ENCODE results near the gene EIF3K.

The EIF3K gene

DNA sequence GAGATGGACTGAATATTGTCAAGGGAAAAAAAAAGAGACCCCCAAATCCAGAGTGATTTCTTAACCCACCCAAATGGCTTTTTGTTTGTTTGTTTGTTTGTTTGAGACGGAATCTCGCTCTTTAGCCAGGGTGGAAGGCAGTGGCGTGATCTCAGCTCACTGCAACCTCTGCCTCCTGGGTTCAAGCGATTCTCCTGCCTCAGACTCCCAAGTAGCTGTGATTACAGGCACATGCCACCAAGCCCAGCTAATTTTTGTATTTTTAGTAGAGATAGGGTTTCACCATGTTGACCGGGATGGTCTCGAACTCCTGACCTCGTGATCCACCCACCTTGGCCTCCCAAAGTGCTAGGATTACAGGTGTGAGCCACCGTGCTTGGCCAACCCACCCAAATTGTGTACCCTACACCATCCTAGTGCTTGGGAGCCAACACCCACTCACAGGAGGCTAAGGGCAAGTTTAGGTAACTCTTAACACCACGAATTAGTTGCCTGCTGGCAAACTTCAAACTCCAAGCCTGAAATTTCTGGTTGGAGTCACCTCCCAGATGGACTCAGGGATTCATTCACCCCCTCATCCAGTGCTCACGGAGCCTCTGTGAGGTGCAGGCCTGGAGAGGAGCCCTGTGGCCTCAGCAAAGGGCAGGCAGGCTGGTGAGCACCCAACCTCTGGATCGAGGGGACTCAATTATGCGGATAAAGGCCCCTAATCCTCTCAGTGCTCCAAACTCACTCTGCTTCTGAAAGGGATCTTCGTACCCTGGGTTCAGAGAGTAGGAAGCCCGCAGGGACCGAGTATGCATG is 66.1 kb downstream of the EIF3K start:
- H3K79me2 ChIP-seq (ENCODE audit: control insufficient read depth, insufficient read depth, low read length, unreplicated experiment) = peaks cover 81% of the 10 kb centered on the region
- H3K36me3 ChIP-seq (ENCODE audit: insufficient read depth, low read length) = peaks cover 4% of the 10 kb centered on the region; the same call in 1 of the 2 replicates
- peak overlapping the region; percentile 43 for H3K4me3 ChIP-seq (ENCODE audit: low read depth, low read length)
- H3K27ac ChIP-seq (ENCODE audit: low read depth, low read length) = peak overlapping the region; percentile 99
- H3K4me1 ChIP-seq (ENCODE audit: control insufficient read depth, insufficient read depth, low read length, unreplicated experiment) = peaks cover 66% of the 10 kb centered on the region
- H2AFZ ChIP-seq (ENCODE audit: low read length, unreplicated experiment) = no peak overlapping the region
- no peaks in the 10 kb centered on the region for H3K27me3 ChIP-seq (ENCODE audit: insufficient read depth, low read length)

GRCh38 chr19:38685666-38686529 is 66.9 kb downstream of the EIF3K start:
- Histone ChIP-seq H3K79me2 (ENCODE audit: control insufficient read depth, insufficient read depth, low read length, unreplicated experiment) (peaks cover 83% of the 10 kb centered on the region), H3K4me3 (ENCODE audit: low read depth, low read length) (no peak overlapping the region), H3K27me3 (ENCODE audit: insufficient read depth, low read length) (no peaks in the 10 kb centered on the region), H3K4me1 (ENCODE audit: control insufficient read depth, insufficient read depth, low read length, unreplicated experiment) (peaks cover 66% of the 10 kb centered on the region), H2AFZ (ENCODE audit: low read length, unreplicated experiment) (no peak overlapping the region), H3K27ac (ENCODE audit: low read depth, low read length) (peak overlapping the region; percentile 99), H3K36me3 (ENCODE audit: insufficient read depth, low read length) (peaks cover 4% of the 10 kb centered on the region; the same call in 1 of the 2 replicates)

DNA sequence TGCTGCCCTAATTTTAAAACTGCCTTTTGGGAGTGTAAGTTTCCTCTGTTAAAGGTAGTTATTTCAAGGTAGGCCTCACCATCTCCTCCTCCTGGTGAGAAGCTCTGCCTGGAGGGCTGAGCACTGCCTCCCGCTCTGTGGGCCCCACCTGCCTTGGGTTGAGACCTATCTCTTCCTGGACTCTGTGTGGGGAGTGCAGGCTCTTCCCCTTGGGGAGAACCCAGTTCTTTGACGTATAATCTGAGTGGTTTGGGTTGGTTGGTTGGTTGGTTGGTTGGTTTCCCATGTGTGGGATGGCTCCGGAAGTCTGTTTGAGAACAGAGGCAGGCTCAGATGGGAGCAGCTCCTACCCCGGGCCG is 67.5 kb downstream of the EIF3K start:
- H3K4me3 ChIP-seq (ENCODE audit: low read depth, low read length) = no peak overlapping the region
- H3K4me1 ChIP-seq (ENCODE audit: control insufficient read depth, insufficient read depth, low read length, unreplicated experiment) = peaks cover 61% of the 10 kb centered on the region
- H3K79me2 ChIP-seq (ENCODE audit: control insufficient read depth, insufficient read depth, low read length, unreplicated experiment) = peaks cover 80% of the 10 kb centered on the region
- peak overlapping the region; percentile 99 for H3K27ac ChIP-seq (ENCODE audit: low read depth, low read length)
- H3K36me3 ChIP-seq (ENCODE audit: insufficient read depth, low read length) = peaks cover 4% of the 10 kb centered on the region; the same call in 1 of the 2 replicates
- H3K27me3 ChIP-seq (ENCODE audit: insufficient read depth, low read length) = no peaks in the 10 kb centered on the region
- H2AFZ ChIP-seq (ENCODE audit: low read length, unreplicated experiment) = no peak overlapping the region

All from ACC112 (cell line).